Subcutaneous abdominal adipose tissue (tissue), 5 donors: ENCODE measurements around the gene SMIM35.

ENCODE experiments used
- H3K27ac ChIP-seq: one replicate; pipeline ENCODE4 v1.7.0; 2013; ENCODE audit warnings: low read depth, mild to moderate bottlenecking, inconsistent platforms, low read length, moderate library complexity
- H3K27me3 ChIP-seq, 5 donors: one replicate each; pipeline ENCODE4 v1.7.0; 2013; ENCODE audit warnings: low read length in 5 of 5, inconsistent platforms in 1 of 5; ENCODE audit not compliant: control insufficient read depth in 5 of 5, insufficient read depth in 4 of 5
- H3K36me3 ChIP-seq, 5 donors: one replicate each; pipeline ENCODE4 v1.7.0; 2013; ENCODE audit warnings: low read length in 5 of 5; ENCODE audit not compliant: control insufficient read depth in 5 of 5, insufficient read depth in 5 of 5
- H3K4me1 ChIP-seq, 5 donors: one replicate each; pipeline ENCODE4 v1.7.0; 2013; ENCODE audit warnings: low read length in 5 of 5, mild to moderate bottlenecking in 3 of 5, moderate library complexity in 1 of 5; ENCODE audit not compliant: control insufficient read depth in 5 of 5, insufficient read depth in 5 of 5
- H3K4me3 ChIP-seq, 5 donors: one replicate each; pipeline ENCODE4 v1.7.0; 2013; ENCODE audit warnings: low read length in 5 of 5, low read depth in 1 of 5
- H3K9ac ChIP-seq, 5 donors: one replicate each; pipeline ENCODE4 v1.7.0; 2013; ENCODE audit warnings: low read length in 5 of 5, mild to moderate bottlenecking in 4 of 5, moderate library complexity in 3 of 5
- H3K9me3 ChIP-seq, 5 donors: one replicate each; pipeline ENCODE4 v1.7.0; 2013; ENCODE audit warnings: low read length in 5 of 5; ENCODE audit not compliant: control insufficient read depth in 5 of 5
- donor health status: healthy.
- donor health status: healthy.
- donor health status: healthy.
- donor health status: healthy.
- donor health status: healthy.

Gene SMIM35

GRCh38 chr11:118081241-118081958, 5.4 kb downstream of the SMIM35 start:
- Histone ChIP-seq H3K27me3 (peaks cover 0 to 15% (median 6%) of the 10 kb centered on the region in 5 donors), H3K9ac (no peak overlapping the region), H3K27ac (no peak overlapping the region), H3K36me3 (no peaks in the 10 kb centered on the region), H3K9me3 (no peaks in the 10 kb centered on the region), H3K4me1 (peaks cover 4 to 25% (median 14%) of the 10 kb centered on the region in 5 donors), H3K4me3 (no peak overlapping the region)

- Histone ChIP-seq H3K9ac (no peak overlapping the region), H3K27ac (no peak overlapping the region), H3K4me1 (peaks cover 4 to 20% (median 14%) of the 10 kb centered on the region in 5 donors)
These were observed 6.5 kb downstream of the SMIM35 start for GRCh38 chr11:118080296-118080695.

GRCh38 chr11:118079491-118079890, 7.3 kb downstream of the SMIM35 start:
- Histone ChIP-seq H3K36me3 (no peaks in the 10 kb centered on the region), H3K4me1 (peaks cover 4 to 17% (median 12%) of the 10 kb centered on the region in 5 donors), H3K9ac (no peak overlapping the region), H3K27me3 (peaks cover 0 to 16% (median 7%) of the 10 kb centered on the region in 5 donors), H3K4me3 (no peak overlapping the region), H3K27ac (no peak overlapping the region), H3K9me3 (no peaks in the 10 kb centered on the region)

More at GRCh38 chr11:118080296-118080695, 6.5 kb downstream of the SMIM35 start:
- peaks cover 0 to 14% (median 7%) of the 10 kb centered on the region in 5 donors for H3K27me3 ChIP-seq
- no peaks in the 10 kb centered on the region for H3K36me3 ChIP-seq
- H3K4me3 ChIP-seq: no peak overlapping the region
- H3K9me3 ChIP-seq: no peaks in the 10 kb centered on the region

- Histone ChIP-seq H3K4me3 (no peak overlapping the region), H3K36me3 (no peaks in the 10 kb centered on the region), H3K4me1 (peaks cover 3 to 12% (median 6%) of the 10 kb centered on the region in 5 donors), H3K9me3 (no peaks in the 10 kb centered on the region), H3K27ac (no peak overlapping the region), H3K9ac (no peak overlapping the region), H3K27me3 (peaks cover 0 to 16% (median 7%) of the 10 kb centered on the region in 5 donors)
These were observed 7.8 kb downstream of the SMIM35 start for GRCh38 chr11:118078911-118079411.

GRCh38 chr11:118076754-118077281, 9.9 kb downstream of the SMIM35 start, which contains the start of gene TMPRSS4:
Gene TMPRSS4, plus strand, starts transcription at chr11:118077078. Its CDS starts 225 bp downstream, at chr11:118077303.
- Histone ChIP-seq H3K36me3 (no peaks in the 10 kb centered on the region), H3K27ac (no peak within 1 kb of the TSS), H3K9ac (no peak within 1 kb of the TSS), H3K4me1 (peaks cover 0 to 2% (median 0%) of the 10 kb centered on the region in 5 donors), H3K27me3 (peaks cover 0 to 16% (median 7%) of the 10 kb centered on the region in 5 donors), H3K4me3 (no peak within 1 kb of the TSS), H3K9me3 (no peaks in the 10 kb centered on the region)

- Histone ChIP-seq H3K36me3 (no peaks in the 10 kb centered on the region), H3K4me3 (no peak overlapping the region), H3K27ac (no peak overlapping the region), H3K4me1 (no peaks in the 10 kb centered on the region), H3K27me3 (peaks cover 0 to 16% (median 7%) of the 10 kb centered on the region in 5 donors), H3K9ac (no peak overlapping the region), H3K9me3 (no peaks in the 10 kb centered on the region)
These were observed 12.0 kb downstream of the SMIM35 start for GRCh38 chr11:118074785-118075184.

- no peak overlapping the region for H3K9ac ChIP-seq
- no peaks in the 10 kb centered on the region for H3K36me3 ChIP-seq
- no peak overlapping the region for H3K27ac ChIP-seq
- no peak overlapping the region for H3K4me3 ChIP-seq
- H3K4me1 ChIP-seq: no peaks in the 10 kb centered on the region
- peaks cover 0 to 17% (median 5%) of the 10 kb centered on the region in 5 donors for H3K27me3 ChIP-seq
- no peaks in the 10 kb centered on the region for H3K9me3 ChIP-seq
These were observed 12.6 kb downstream of the SMIM35 start for GRCh38 chr11:118074091-118074685.

- H3K9ac ChIP-seq: no peak overlapping the region
- H3K27ac ChIP-seq: no peak overlapping the region
- no peaks in the 10 kb centered on the region for H3K9me3 ChIP-seq
These were observed 13.2 kb downstream of the SMIM35 start for GRCh38 chr11:118073554-118073953.

GRCh38 chr11:118071416-118072030, 15.2 kb downstream of the SMIM35 start:
- H3K36me3 ChIP-seq: no peaks in the 10 kb centered on the region
- H3K9me3 ChIP-seq: no peaks in the 10 kb centered on the region
- peaks cover 0 to 19% (median 7%) of the 10 kb centered on the region in 5 donors for H3K27me3 ChIP-seq
- H3K27ac ChIP-seq: no peak overlapping the region
- no peak overlapping the region for H3K4me3 ChIP-seq
- no peaks in the 10 kb centered on the region for H3K4me1 ChIP-seq
- no peak overlapping the region for H3K9ac ChIP-seq

More at GRCh38 chr11:118073554-118073953, 13.2 kb downstream of the SMIM35 start:
- no peaks in the 10 kb centered on the region for H3K36me3 ChIP-seq
- H3K27me3 ChIP-seq: peaks cover 0 to 15% (median 3%) of the 10 kb centered on the region in 5 donors
- no peaks in the 10 kb centered on the region for H3K4me1 ChIP-seq
- H3K4me3 ChIP-seq: no peak overlapping the region
